ENCODE measurements around the gene ADAM22.

GRCh38 chr7:88201305-88201704, 267.3 kb downstream of the ADAM22 start:
- no peak for TF ChIP-seq JUND (IDR thresholded peaks at IDR 0.05)
- TF ChIP-seq RAD21 (IDR thresholded peaks at IDR 0.05): no peak
- no peak for TF ChIP-seq CTCF (IDR thresholded peaks at IDR 0.05; ENCODE audit: low read depth, low read length, missing input control)
- TF ChIP-seq TAF1 (conservative IDR thresholded peaks at IDR 0.05): no peak
- no peak for TF ChIP-seq FOXA2 (IDR thresholded peaks at IDR 0.05)
- TF ChIP-seq FOXA1 (IDR thresholded peaks at IDR 0.05): no peak
- TF ChIP-seq YY1 (IDR thresholded peaks at IDR 0.05): no peak
- no peak for TF ChIP-seq MAX (IDR thresholded peaks at IDR 0.05)
- no peak for TF ChIP-seq GABPA (IDR thresholded peaks at IDR 0.05 in 1 of 2, conservative IDR thresholded peaks at IDR 0.05 in 1 of 2)
- no peak for TF ChIP-seq SP1 (IDR thresholded peaks at IDR 0.05)
- no peak for TF ChIP-seq REST (IDR thresholded peaks at IDR 0.05)
- TF ChIP-seq EGR1 (IDR thresholded peaks at IDR 0.05; ENCODE audit: low read depth in 2 of 2): no peak

Data from liver (tissue), 3 donors.